Adrenal gland (tissue), 12 donors: ENCODE data around the gene CDH4. TPM values are rescaled to one million over a fixed set of nuclear protein-coding genes. Genes with fewer than 3 reads are reported as not detected.

Experiments used
- DNase-seq, 7 donors: peaks; one replicate each; pipeline ENCODE4 v3.0.0-alpha.2; 2019 to 2020
- H3K27ac ChIP-seq, 5 donors: fragments of 200-600 bp; sonication (generic) in 4 of 5; 1 replicate in 3 of 5; 2 replicates in 2 of 5; pipeline versions ENCODE4 v1.5.1 to v1.8.0; 2016 to 2020; ENCODE audit warnings: mild to moderate bottlenecking in 1 of 5
- H3K27me3 ChIP-seq: fragments of 200-600 bp; 2 replicates; pipeline ENCODE4 v1.8.0; 2021
- H3K36me3 ChIP-seq, 2 donors: fragments of 200-600 bp; replicated peaks in 1 of 2; 1 replicate in 1 of 2; 2 replicates in 1 of 2; pipeline versions ENCODE4 v1.5.1 to v1.8.0; 2018 to 2022
- H3K4me1 ChIP-seq, 2 donors: fragments of 200-600 bp; replicated peaks in 1 of 2; 1 replicate in 1 of 2; 2 replicates in 1 of 2; pipeline versions ENCODE4 v1.5.1 to v1.8.0; 2018 to 2021
- H3K4me3 ChIP-seq, 4 donors: fragments of 200-600 bp; sonication (generic) in 3 of 4; one replicate each; pipeline ENCODE4 v1.5.1; 2016 to 2018
- H3K9me3 ChIP-seq, 3 donors: fragments of 200-600 bp; sonication (generic) in 1 of 3; replicated peaks in 1 of 3; 1 replicate in 2 of 3; 2 replicates in 1 of 3; pipeline versions ENCODE4 v1.5.1 to v1.8.0; 2016 to 2021
- CTCF ChIP-seq, 6 experiments: fragments of 450-650 bp in 4 of 6; fragments of 200-600 bp in 2 of 6; sonication (generic) in 1 of 6; IDR thresholded peaks; 1 replicate in 5 of 6; 2 replicates in 1 of 6; pipeline versions ENCODE4 v1.5.1 to v1.8.0; 2016 to 2021; ENCODE audit warnings: antibody characterized with exemption in 6 of 6, mild to moderate bottlenecking in 2 of 6, moderate library complexity in 1 of 6
- POLR2A ChIP-seq, 2 donors: fragments of 450-650 bp; IDR thresholded peaks; one replicate each; pipeline ENCODE4 v1.6.1; 2017; ENCODE audit warnings: antibody characterized with exemption in 2 of 2, mild to moderate bottlenecking in 2 of 2, moderate library complexity in 1 of 2
- WGBS, 4 donors: extraction: QIAGEN DNeasy Blood & Tissue Kit in 2 of 4; methylation state at CpG; one replicate each; pipeline versions ENCODE4 v1.1.5 to v1.1.7; 2013 to 2017; 5-methylcytosine and 5-hydroxymethylcytosine counted together
- intact Hi-C, 2 donors: fragments of 100-400 bp; cut with DNase I; formaldehyde crosslinking; loops; one replicate each; pipeline versions ENCODE4 v1.14.1 to v1.15.0; 2022 to 2023
- polyA plus RNA-seq, 3 donors: library from polyadenylated mRNA; stranded (reverse); fragments of 200-250 nt in 2 of 3; fragments of 350-450 nt in 1 of 3; fragmentation: Illumina TruSeq in 1 of 3; extraction: RNeasy Lipid Tissue Mini Kit (QIAGEN cat#74804) in 1 of 3; gene quantifications; one replicate each; pipeline ENCODE4 v1.2.3, GENCODE V29; 2013 to 2014
- total RNA-seq, 9 donors: library from RNA; depleted of rRNA in 4 of 9; stranded (reverse); fragments of >200 nt in 4 of 9; fragments of 120-200 nt in 1 of 9; fragmentation: NEBNext Ultra II Directional in 1 of 9; extraction: Animal tissue kit (Norgen Biotek cat#: 25700) in 1 of 9; gene quantifications; one replicate each; pipeline versions ENCODE4 v1.1.0 to v1.2.4, GENCODE V29; 2013 to 2023
- donor health status: healthy with polysubstance abuse.
- donor health status: Bipolar disorder and iron deficiency.
- donor health status: DM: yes; HTN: yes; CAD: no.
- donor health status: DM: no; HTN: no; CAD: no.
- donor health status: DM: no; HTN: no; CAD: no.
- donor health status: DM: yes; HTN: yes; CAD: no.

Gene CDH4
- total and polyA plus RNA-seq, 12 donors: 0.08 to 0.53 (median 0.20) TPM; not detected in 3

DNA sequence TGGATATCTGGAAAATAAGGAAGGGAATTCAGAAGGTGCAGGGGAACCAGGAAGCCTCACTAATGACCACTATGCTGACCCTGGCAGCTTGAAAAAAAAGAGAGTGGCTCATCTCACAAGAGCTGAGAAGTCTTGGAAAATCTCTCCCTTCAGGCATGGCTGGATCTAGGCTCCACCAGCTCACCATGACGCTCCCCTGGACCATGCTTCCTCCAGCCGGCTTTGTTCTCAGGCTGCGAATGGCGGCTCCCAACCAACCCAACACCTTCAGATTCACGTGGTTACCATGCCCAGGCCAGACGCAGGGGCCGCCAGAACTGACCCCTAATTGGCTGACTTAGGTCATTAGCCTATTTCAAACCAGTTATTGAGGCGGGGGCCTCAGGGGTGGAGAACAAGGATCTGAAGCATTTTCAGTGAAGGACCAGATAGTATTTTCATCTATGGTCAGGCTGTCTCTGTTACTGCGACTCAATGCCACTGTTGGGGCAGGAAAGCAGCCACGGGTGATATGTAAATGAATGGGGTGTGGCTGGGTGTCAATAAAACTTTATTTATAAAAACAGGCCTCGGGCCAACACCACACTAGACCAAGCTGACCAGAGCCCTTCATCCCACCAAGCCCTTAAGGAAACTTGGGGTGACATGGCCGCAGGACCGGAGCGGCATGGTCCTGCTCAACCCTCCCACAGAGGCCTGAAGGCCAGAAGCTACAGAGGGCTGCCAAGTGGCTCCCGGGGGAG lies 653.9 kb downstream of the CDH4 start:
- no peak overlapping the region for H3K27ac ChIP-seq
- WGBS, 4 donors: 90 to 93% (median 93%) methylated on average over 12 to 15 of the region's 15 CpGs
- intact Hi-C loops: no loop called here

DNA sequence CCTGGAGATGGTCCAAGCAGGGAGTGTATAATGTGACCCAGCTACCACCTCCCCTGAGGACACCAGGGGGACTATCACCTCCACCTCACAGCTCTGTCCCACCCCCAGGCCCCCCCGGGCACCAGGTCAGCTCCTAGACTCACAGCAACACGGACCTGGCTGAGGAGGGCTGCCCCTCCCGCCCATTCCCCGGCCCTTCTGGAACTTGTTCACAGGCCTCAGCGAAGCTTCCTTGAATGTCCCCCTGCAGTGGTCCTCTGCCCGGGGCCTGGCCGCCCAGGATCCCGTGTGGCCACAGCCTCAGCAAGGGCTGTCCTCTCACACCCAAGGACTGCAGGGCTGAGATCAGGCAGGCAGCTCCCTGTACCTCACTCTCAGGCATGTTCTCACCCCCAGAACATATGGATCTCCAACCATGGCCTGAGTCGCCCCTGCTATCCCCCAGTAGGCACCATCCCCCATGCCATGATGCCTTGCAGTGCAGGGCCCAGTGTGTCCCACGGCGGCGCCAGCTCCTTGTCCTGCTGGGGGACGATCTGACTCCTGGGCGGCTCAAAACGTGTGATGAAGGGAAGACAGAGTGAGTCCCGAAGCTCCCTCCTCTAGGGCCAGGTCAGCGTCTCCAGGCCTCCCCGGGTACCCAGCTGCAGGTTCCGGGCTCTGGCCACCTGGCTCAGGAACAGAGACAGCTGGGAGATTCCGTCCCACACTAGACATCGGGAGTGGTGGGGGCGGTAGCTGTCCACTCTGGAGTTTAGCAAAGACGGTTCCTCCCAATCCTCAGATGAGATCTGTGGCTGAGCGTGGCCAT lies 655.2 kb downstream of the CDH4 start:
- TF ChIP-seq CTCF (IDR thresholded peaks at IDR 0.05): no peak
- TF ChIP-seq POLR2A (IDR thresholded peaks at IDR 0.05): no peak
- Histone ChIP-seq H3K4me3 (no peak overlapping the region), H3K36me3 (no peaks in the 10 kb centered on the region), H3K4me1 (no peaks in the 10 kb centered on the region), H3K27me3 (no peaks in the 10 kb centered on the region), H3K27ac (no peak overlapping the region), H3K9me3 (no peaks in the 10 kb centered on the region)
- no peak for DNase-seq
- WGBS, 4 donors: 84 to 96% (median 86%) methylated on average over 8 to 24 of the region's 24 CpGs
- intact Hi-C loops: no loop called here

More for the DNA sequence above, 653.9 kb downstream of the CDH4 start:
- H3K9me3 ChIP-seq: no peaks in the 10 kb centered on the region
- H3K27me3 ChIP-seq: no peaks in the 10 kb centered on the region
- no peak overlapping the region for H3K4me3 ChIP-seq
- no peaks in the 10 kb centered on the region for H3K4me1 ChIP-seq
- H3K36me3 ChIP-seq: no peaks in the 10 kb centered on the region
- TF ChIP-seq CTCF (IDR thresholded peaks at IDR 0.05) (no peak), POLR2A (IDR thresholded peaks at IDR 0.05) (no peak)
- no peak for DNase-seq

DNA sequence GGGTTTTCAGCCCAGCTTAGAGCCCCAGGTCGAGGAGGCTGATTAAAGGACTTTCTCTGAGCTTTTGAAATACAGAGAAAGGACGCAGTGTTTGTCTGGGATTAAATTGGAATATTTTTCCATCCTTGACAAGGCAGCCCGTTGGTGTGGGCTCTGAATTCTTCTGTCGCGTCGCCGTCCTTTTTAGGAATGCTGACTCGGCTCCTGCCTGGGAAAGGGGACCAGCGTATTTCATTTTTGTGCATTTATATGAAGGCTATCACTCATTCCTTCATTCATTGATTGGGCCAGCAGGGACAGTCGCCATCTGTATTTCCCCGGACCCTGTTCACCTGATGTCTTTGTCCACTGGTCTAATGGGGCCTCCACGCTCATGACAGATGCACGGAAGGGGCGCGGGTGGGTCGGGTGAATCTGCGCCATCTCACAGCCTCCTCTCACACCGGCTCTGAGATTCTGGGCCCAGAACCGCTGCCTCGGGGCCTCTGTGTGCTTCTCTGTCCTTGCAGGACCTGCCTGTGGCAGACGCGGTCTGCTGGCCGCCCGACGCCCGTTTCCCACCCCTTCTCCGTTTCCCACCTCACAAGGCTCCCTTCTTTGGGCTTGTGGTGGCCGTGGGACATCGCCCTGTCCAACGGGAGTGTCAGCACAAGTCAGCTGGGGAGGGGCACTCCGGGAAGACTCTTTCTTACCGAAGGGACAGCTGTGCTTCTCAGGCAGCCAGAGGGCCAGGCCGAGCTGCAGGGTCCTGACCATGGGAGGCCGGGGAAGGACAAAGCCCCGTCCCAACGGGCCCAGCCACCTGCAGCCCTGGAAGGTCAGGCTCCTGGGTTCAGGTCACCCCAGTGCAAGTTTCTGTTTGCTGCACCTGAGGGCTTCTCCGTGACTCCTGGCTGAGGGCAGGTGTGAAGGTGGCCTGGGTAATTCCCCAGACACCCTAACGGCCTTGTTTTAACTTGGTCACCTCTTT lies 656.3 kb downstream of the CDH4 start:
- Histone ChIP-seq H3K27me3 (no peaks in the 10 kb centered on the region), H3K36me3 (no peaks in the 10 kb centered on the region), H3K27ac (no peak overlapping the region), H3K9me3 (no peaks in the 10 kb centered on the region), H3K4me1 (no peaks in the 10 kb centered on the region), H3K4me3 (no peak overlapping the region)
- no peak for DNase-seq
- 76 to 85% (median 80%) methylated on average over 36 to 38 of the region's 38 CpGs for WGBS, 4 donors
- intact Hi-C loops: no loop called here
- TF ChIP-seq CTCF (IDR thresholded peaks at IDR 0.05): no peak
- no peak for TF ChIP-seq POLR2A (IDR thresholded peaks at IDR 0.05)
